ENCODE results near the gene CSNK1G3. TPM values are rescaled to one million over a fixed set of nuclear protein-coding genes. Genes with fewer than 3 reads are reported as not detected.

CSNK1G3 gene
- total and polyA plus RNA-seq, 2 of the 4 experiments (the other 2 are of a cell fraction): 16.4 to 26.2 TPM

- H2BK20ac ChIP-seq (ENCODE audit: low read depth, low read length): no peak overlapping the region
- H3K9me3 ChIP-seq (ENCODE audit: control insufficient read depth, insufficient read depth, low read length): no peaks in the 10 kb centered on the region
- H2BK15ac ChIP-seq (ENCODE audit: low read depth, low read length): no peak overlapping the region
- no peak for DNase-seq
- no peak overlapping the region for H4K5ac ChIP-seq (ENCODE audit: low read depth, low read length)
- no peak overlapping the region for H3K18ac ChIP-seq (ENCODE audit: low read depth, low read length)
- no peak overlapping the region for H3K23ac ChIP-seq (ENCODE audit: low read depth, low read length)
- no peak overlapping the region for H4K91ac ChIP-seq (ENCODE audit: insufficient read depth, low read depth, low read length)
- no peak overlapping the region for H3K14ac ChIP-seq (replicated peaks; ENCODE audit: low read depth, low read length)
- H2AFZ ChIP-seq (replicated peaks; ENCODE audit: low read length, poor library complexity): no peak overlapping the region
- H3K4me1 ChIP-seq (ENCODE audit: control insufficient read depth, insufficient read depth, low read length): no peaks in the 10 kb centered on the region; the same call in 1 of the 2 replicates
- H3K56ac ChIP-seq (ENCODE audit: extremely low read depth, insufficient read depth, low read length): no peak overlapping the region
- H3K79me1 ChIP-seq (ENCODE audit: low read depth in 1 of 2, low read length in 2 of 2): peaks cover 21 to 32% of the 10 kb centered on the region in 2 experiments
- H2AK5ac ChIP-seq (ENCODE audit: low read depth, low read length): no peak overlapping the region
- H2BK120ac ChIP-seq (ENCODE audit: low read depth, low read length): no peak overlapping the region
- in situ Hi-C loops (cut with MboI; ENCODE audit: low sequenced_read_pairs) (no loop called here), intact Hi-C loops (cut with micrococcal nuclease) (no loop called here), dilution Hi-C loops (cut with HindIII; ENCODE audit: low sequenced_read_pairs, unreplicated experiment) (no loop called here)
- CTCF ChIA-PET: interaction anchor here (0.8 to 1.1 kb wide), 2 partner anchors 13 to 21 kb away, joined by 3 read pairs; no protein-coding TSS in a partner anchor
- no peak for TF ChIP-seq RCOR1 (IDR thresholded peaks at IDR 0.05; ENCODE audit: insufficient replicate concordance, low read length)
- TF ChIP-seq CEBPB (IDR thresholded peaks at IDR 0.05; ENCODE audit: low read depth, low read length): no peak
- peaks cover 4% of the 10 kb centered on the region; the same call in 1 of the 2 replicates for H3K9me1 ChIP-seq (ENCODE audit: insufficient read depth, low read length)
- POLR2A ChIA-PET (ENCODE audit: unreplicated experiment): no interaction called here
- no peak overlapping the region for H2BK5ac ChIP-seq (ENCODE audit: low read depth, low read length, poor library complexity, severe bottlenecking)
- peaks cover 3% of the 10 kb centered on the region; the same call in 1 of the 2 replicates for H4K20me1 ChIP-seq (ENCODE audit: insufficient read depth, low read length)
- H3K27me3 ChIP-seq (ENCODE audit: control insufficient read depth, insufficient read depth, low read length): no peaks in the 10 kb centered on the region
- BruUV-seq (replicated peaks): no TSS peak
- no peak overlapping the region for H4K8ac ChIP-seq (ENCODE audit: low read depth in 2 of 2, low read length in 2 of 2)
- no peak overlapping the region for H3K4ac ChIP-seq (ENCODE audit: low read depth, low read length)
- no peak overlapping the region for H3K27ac ChIP-seq (ENCODE audit: insufficient read depth, low read length)
- no peak overlapping the region for H2AK9ac ChIP-seq (replicated peaks; ENCODE audit: low read depth, low read length, poor library complexity)
- H3K4me2 ChIP-seq (ENCODE audit: low read depth, low read length): no peak overlapping the region
- no peak overlapping the region for H3K9ac ChIP-seq (ENCODE audit: low read depth, low read length)
- ATAC-seq (ENCODE audit: low read depth): no peak
- WGBS, 2 experiments (ENCODE audit: extremely low coverage in 2 of 2, insufficient read length in 1 of 2): no CpG with 5 or more reads among the region's 3 CpGs
- no peaks in the 10 kb centered on the region for H3K36me3 ChIP-seq (ENCODE audit: control insufficient read depth, insufficient read depth, low read length)
- H3K4me3 ChIP-seq (ENCODE audit: insufficient read depth, low read depth, low read length): no peak overlapping the region
Observed at GRCh38 chr5:123549256-123549904, 37.4 kb downstream of the CSNK1G3 start.

Data from IMR-90 (cell line).